ENCODE results near the gene DDIT4. TPM values are rescaled to one million over a fixed set of nuclear protein-coding genes. Genes with fewer than 3 reads are reported as not detected.

The DDIT4 gene
- total and polyA plus RNA-seq, 2 experiments from 2014 or later, result 114 to 136 TPM

- no peak for TF ChIP-seq ZNF462 (CRISPR knock-in tag; IDR thresholded peaks at IDR 0.05)
- no peak for TF ChIP-seq EZH2 (IDR thresholded peaks at IDR 0.05; ENCODE audit: low read depth, unreplicated experiment)
- no peak for TF ChIP-seq EZH2phosphoT487 (IDR thresholded peaks at IDR 0.05; ENCODE audit: unreplicated experiment)
- no peak for TF ChIP-seq ZNF114 (CRISPR knock-in tag; IDR thresholded peaks at IDR 0.05)
- TF ChIP-seq NANOG (IDR thresholded peaks at IDR 0.05; ENCODE audit: borderline replicate concordance), result no peak
- no peak for TF ChIP-seq CREB1 (CRISPR knock-in tag; IDR thresholded peaks at IDR 0.05; ENCODE audit: low read depth)
- no peak for TF ChIP-seq ETS1 (IDR thresholded peaks at IDR 0.05)
- TF ChIP-seq STAT1 (IDR thresholded peaks at IDR 0.05; ENCODE audit: unreplicated experiment), result no peak
- TF ChIP-seq JUNB (IDR thresholded peaks at IDR 0.05; ENCODE audit: unreplicated experiment), result no peak
Observed at GRCh38 chr10:72261784-72262404, 11.8 kb upstream of the DDIT4 start (continued).

All from GM23338 (cell line).